K562 (cell line): ENCODE data around the gene COL9A2. TPM values are rescaled to one million over a fixed set of nuclear protein-coding genes. Genes with fewer than 3 reads are reported as not detected.

Source experiments
- ATAC-seq: fragments of 200-7000 bp; cut with Tn5 transposase; 3 replicates; pipeline ENCODE4 v1.9.1; 2020; ENCODE audit warnings: moderate library complexity
- BruUV-seq: library from RNA; stranded (reverse); fragments of 400-500 nt; replicated peaks from 2 replicates; lab custom pipeline; 2021; lab: Mats Ljungman, UMichigan
- CTCF ChIA-PET: fragments of 300-600 bp; formaldehyde crosslinking; extraction: SDS; loops from one replicate; lab custom pipeline; 2021; ENCODE audit warnings: low intra/inter-chr PET ratio; lab: Yijun Ruan, JAX
- POLR2A ChIA-PET: fragments of 300-600, 350-650 bp; sonication (Branson Sonifier 250); formaldehyde crosslinking; extraction: SDS; loops from one replicate; lab custom pipeline; 2021; ENCODE audit warnings: antibody characterized with exemption, inconsistent platforms; lab: Yijun Ruan, JAX
- DNase-seq, 4 experiments: peaks; one replicate each; pipeline versions ENCODE4 v3.0.0 to v3.0.0-alpha.2; 2011 to 2018; ENCODE audit warnings: low spot score in 3 of 4, mixed read lengths in 3 of 4; ENCODE audit errors: extremely low read depth in 1 of 4
- FAIRE-seq: peaks from 2 replicates; lab custom pipeline; 2011; peaks lifted over from hg19 to GRCh38; lab: Jason Lieb, UNC
- H2AFZ ChIP-seq: 2 replicates; pipeline ENCODE4 v1.6.0; 2011; ENCODE audit warnings: low read depth, low read length, control low read depth, inconsistent platforms
- H3K27ac ChIP-seq: fragments of 200-600 bp; 3 replicates; pipeline ENCODE4 v1.8.0; 2011; ENCODE audit warnings: low read depth, mild to moderate bottlenecking, control low read depth, inconsistent platforms, low read length, moderate library complexity, mixed read lengths; ENCODE audit errors: extremely low read depth
- H3K27me3 ChIP-seq, 2 experiments: fragments of 300-600 bp in 1 of 2; 2 replicates in 1 of 2; 3 replicates in 1 of 2; pipeline versions ENCODE4 v1.6.0 to v1.8.0; 2011; ENCODE audit warnings: inconsistent platforms in 2 of 2, low read length in 2 of 2, mild to moderate bottlenecking in 1 of 2, mixed read lengths in 1 of 2, moderate library complexity in 1 of 2; ENCODE audit not compliant: control insufficient read depth in 2 of 2, insufficient read depth in 2 of 2
- H3K36me3 ChIP-seq: fragments of 300-600 bp; 3 replicates; pipeline ENCODE4 v1.8.0; 2011; ENCODE audit warnings: mild to moderate bottlenecking, low read length, inconsistent platforms; ENCODE audit not compliant: control insufficient read depth, insufficient read depth
- H3K4me1 ChIP-seq, 2 experiments: fragments of 200-600 bp in 1 of 2; replicated peaks in 1 of 2; 2 replicates in 1 of 2; 3 replicates in 1 of 2; pipeline versions ENCODE4 v1.5.1 to v1.8.0; 2011; ENCODE audit warnings: inconsistent platforms in 2 of 2, low read length in 2 of 2, mild to moderate bottlenecking in 1 of 2, mixed read lengths in 1 of 2, moderate library complexity in 1 of 2; ENCODE audit not compliant: control insufficient read depth in 2 of 2, insufficient read depth in 2 of 2
- H3K4me2 ChIP-seq: 2 replicates; pipeline ENCODE4 v1.6.1; 2011; ENCODE audit warnings: low read length, control low read depth, inconsistent platforms, mixed read lengths; ENCODE audit not compliant: insufficient read depth
- H3K4me3 ChIP-seq: fragments of 200-600 bp; sonication (generic), shearing (Covaris generic); 2 replicates; pipeline ENCODE4 v1.5.1; 2016; ENCODE audit warnings: control low read depth, inconsistent platforms
- H3K79me2 ChIP-seq: fragments of 200-600 bp; 3 replicates; pipeline ENCODE4 v1.8.0; 2011; ENCODE audit warnings: low read length, inconsistent platforms; ENCODE audit not compliant: control insufficient read depth, insufficient read depth
- H3K9ac ChIP-seq, 2 experiments: 2 replicates each; pipeline versions ENCODE4 v1.6.0 to v1.6.1; 2011; ENCODE audit warnings: low read depth in 2 of 2, low read length in 2 of 2, control low read depth in 1 of 2, inconsistent platforms in 1 of 2, mild to moderate bottlenecking in 1 of 2, mixed read lengths in 1 of 2; ENCODE audit not compliant: insufficient read depth in 1 of 2
- H3K9me1 ChIP-seq: one replicate; pipeline ENCODE4 v1.6.0; 2011; ENCODE audit warnings: inconsistent platforms, mild to moderate bottlenecking, low read length, moderate library complexity; ENCODE audit not compliant: control insufficient read depth, insufficient read depth
- H3K9me3 ChIP-seq: replicated peaks from 2 replicates; pipeline ENCODE4 v1.5.1; 2011; ENCODE audit warnings: low read depth, low read length, inconsistent platforms; ENCODE audit not compliant: control insufficient read depth, insufficient read depth
- H4K20me1 ChIP-seq: replicated peaks from 2 replicates; pipeline ENCODE4 v1.6.1; 2011; ENCODE audit warnings: low read length, inconsistent platforms, mixed read lengths; ENCODE audit not compliant: control insufficient read depth, insufficient read depth
- CBFA2T2 ChIP-seq: fragments of 450-650 bp; conservative IDR thresholded peaks from 2 replicates; pipeline ENCODE4 v1.6.1; 2017; ENCODE audit warnings: mild to moderate bottlenecking
- CHCHD3 ChIP-seq: fragments of 250-450 bp; sonication (Bioruptor Pico); IDR thresholded peaks from 2 replicates; pipeline ENCODE4 v2.1.2; 2022; ENCODE audit warnings: mild to moderate bottlenecking
- KAT7 ChIP-seq: sonication (generic); formaldehyde crosslinking; IDR thresholded peaks from 2 replicates; pipeline ENCODE4 v1.8.0; 2022; ENCODE audit warnings: missing genetic modification reagents, mild to moderate bottlenecking, borderline replicate concordance
- MCM2 ChIP-seq: fragments of 450-650 bp; IDR thresholded peaks from 2 replicates; pipeline ENCODE4 v1.6.1; 2017; ENCODE audit warnings: low read depth, mild to moderate bottlenecking
- NBN ChIP-seq: fragments of 450-650 bp; IDR thresholded peaks from 2 replicates; pipeline ENCODE4 v1.6.1; 2016; ENCODE audit warnings: low read depth, mild to moderate bottlenecking
- RB1 ChIP-seq: fragments of 450-650 bp; IDR thresholded peaks from 2 replicates; pipeline ENCODE4 v1.6.1; 2017; ENCODE audit warnings: low read depth, mild to moderate bottlenecking
- ZNF507 ChIP-seq: conservative IDR thresholded peaks from 2 replicates; pipeline ENCODE4 v1.6.1; 2017; ENCODE audit warnings: missing genetic modification characterization, missing compliant biosample characterization
- WGBS: fragments of 100-300 bp; shearing (Covaris generic); methylation state at CpG from one replicate; pipeline ENCODE4 v1.1.6; 2016; ENCODE audit warnings: low coverage, mixed read lengths; ENCODE audit not compliant: insufficient coverage; ENCODE audit errors: missing lambda C conversion rate; 5-methylcytosine and 5-hydroxymethylcytosine counted together
- in situ Hi-C: fragments of 300-500 bp; cut with MboI; formaldehyde crosslinking; loops from 4 replicates; pipeline ENCODE4 v1.15.0; 2018; ENCODE audit warnings: inconsistent platforms, mixed read lengths
- intact Hi-C: fragments of 100-400 bp; cut with micrococcal nuclease; formaldehyde crosslinking; loops from 2 replicates; pipeline ENCODE4 v1.14.2; 2022
- polyA plus RNA-seq, 8 experiments: library from polyadenylated mRNA; depleted of rRNA in 4 of 8; stranded (reverse) in 5 of 8; unstranded in 3 of 8; fragments of >200 nt; fragmentation: Nextera tagmentation in 2 of 8; fragmentation: Illumina TruSeq in 1 of 8; extraction: Ambion mirVana in 2 of 8; extraction: Trizol in 1 of 8; gene quantifications; 2 replicates each; pipeline versions ENCODE4 v1.2.1 to v1.2.3, GENCODE V29; 2011 to 2014; ENCODE audit warnings: inconsistent platforms in 1 of 8, missing spikeins in 1 of 8
- total RNA-seq, 7 experiments: library from RNA; depleted of rRNA in 6 of 7; stranded (reverse); fragments of >200 nt in 6 of 7; fragmentation: Illumina TruSeq in 2 of 7; extraction: Trizol in 2 of 7; gene quantifications; 2 replicates each; pipeline versions ENCODE4 v1.2.1 to v1.2.3, GENCODE V29; 2011 to 2021; ENCODE audit warnings: low replicate concordance in 1 of 7
- TF ChIP-seq, protein P1 (sequence below): fragments of 250-450 bp; sonication (Bioruptor Pico); IDR thresholded peaks from 2 replicates; pipeline ENCODE4 v1.5.1; 2021; ENCODE audit warnings: mild to moderate bottlenecking
- TF ChIP-seq, protein P2 (sequence below): fragments of 250-450 bp; sonication (Bioruptor Pico); IDR thresholded peaks from 2 replicates; pipeline ENCODE4 v1.8.0; 2022; ENCODE audit warnings: inconsistent platforms, mild to moderate bottlenecking, moderate library complexity, borderline replicate concordance
- TF ChIP-seq, protein P3 (sequence below): sonication (generic); formaldehyde crosslinking; IDR thresholded peaks from 2 replicates; pipeline ENCODE4 v1.8.1; 2023; ENCODE audit warnings: mild to moderate bottlenecking, missing genetic modification reagents
- TF ChIP-seq, protein P4 (sequence below): IDR thresholded peaks from 2 replicates; pipeline ENCODE4 v1.6.1; 2014; ENCODE audit warnings: antibody characterized with exemption
- TF ChIP-seq, protein P5 (sequence below): IDR thresholded peaks from 2 replicates; pipeline ENCODE4 v1.6.1; 2011; ENCODE audit not compliant: insufficient read length; ENCODE audit errors: extremely low read depth
- TF ChIP-seq, protein P6 (sequence below): fragments of 250-450 bp; sonication (Bioruptor Pico); IDR thresholded peaks from 2 replicates; pipeline ENCODE4 v1.9.0; 2021; ENCODE audit warnings: mild to moderate bottlenecking

Gene COL9A2
- total and polyA plus RNA-seq, 9 of the 15 experiments (the other 6 are each of a cell fraction or from before 2014, with no cell fraction given): 0.03 to 2.2 (median 0.31) TPM

DNA sequence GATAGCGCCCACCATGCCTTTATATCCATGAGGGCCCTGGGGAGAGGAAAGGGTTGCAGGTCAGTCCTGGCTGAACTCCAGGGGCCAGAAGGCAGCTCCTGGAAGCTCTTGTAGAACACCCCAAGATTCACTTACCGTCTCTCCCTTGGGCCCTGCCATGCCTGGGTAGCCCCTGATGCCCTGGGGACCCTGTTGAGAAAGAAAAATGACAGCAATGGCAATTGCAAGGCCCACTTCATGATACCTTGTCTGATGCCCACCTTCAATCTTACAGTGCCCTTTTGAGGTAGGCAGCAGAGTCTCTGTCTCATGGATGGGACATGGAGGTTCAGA, 7.0 kb downstream of the COL9A2 start:
- H3K9me3 ChIP-seq: no peaks in the 10 kb centered on the region
- FAIRE-seq: no peak
- peaks cover 28 to 40% of the 10 kb centered on the region in 2 experiments for H3K4me1 ChIP-seq
- no peak overlapping the region for H3K4me2 ChIP-seq
- intact Hi-C loops (no loop called here), in situ Hi-C loops (no loop called here)
- ChIA-PET POLR2A (interaction anchor here (0.6 kb wide), 2 partner anchors 212 to 382 kb away, joined by 3 read pairs; no protein-coding TSS in a partner anchor), CTCF (interaction anchor here (0.6 kb wide), 1 partner anchor 479 kb away, joined by 4 read pairs; no protein-coding TSS in a partner anchor)
- no peaks in the 10 kb centered on the region for H3K79me2 ChIP-seq
- no peak for DNase-seq
- WGBS: 62% methylated on average over 2 of the region's 2 CpGs
- H4K20me1 ChIP-seq: no peaks in the 10 kb centered on the region
- no peak overlapping the region for H3K27ac ChIP-seq
- H3K4me3 ChIP-seq: no peak overlapping the region
- ATAC-seq: no peak
- no TSS peak for BruUV-seq
- no peak overlapping the region for H2AFZ ChIP-seq
- H3K9me1 ChIP-seq: no peaks in the 10 kb centered on the region
- H3K36me3 ChIP-seq: no peaks in the 10 kb centered on the region
- no peak overlapping the region for H3K9ac ChIP-seq
- H3K27me3 ChIP-seq: no peaks in the 10 kb centered on the region; a peak in 1 of 5 replicates
- no peak for TF ChIP-seq MCM2
- no peak for TF ChIP-seq NBN
- TF ChIP-seq CHCHD3: no peak
- no peak for TF ChIP-seq CBFA2T2
- TF ChIP-seq KAT7 (CRISPR knock-in tag): no peak
- TF ChIP-seq, protein P1, sequence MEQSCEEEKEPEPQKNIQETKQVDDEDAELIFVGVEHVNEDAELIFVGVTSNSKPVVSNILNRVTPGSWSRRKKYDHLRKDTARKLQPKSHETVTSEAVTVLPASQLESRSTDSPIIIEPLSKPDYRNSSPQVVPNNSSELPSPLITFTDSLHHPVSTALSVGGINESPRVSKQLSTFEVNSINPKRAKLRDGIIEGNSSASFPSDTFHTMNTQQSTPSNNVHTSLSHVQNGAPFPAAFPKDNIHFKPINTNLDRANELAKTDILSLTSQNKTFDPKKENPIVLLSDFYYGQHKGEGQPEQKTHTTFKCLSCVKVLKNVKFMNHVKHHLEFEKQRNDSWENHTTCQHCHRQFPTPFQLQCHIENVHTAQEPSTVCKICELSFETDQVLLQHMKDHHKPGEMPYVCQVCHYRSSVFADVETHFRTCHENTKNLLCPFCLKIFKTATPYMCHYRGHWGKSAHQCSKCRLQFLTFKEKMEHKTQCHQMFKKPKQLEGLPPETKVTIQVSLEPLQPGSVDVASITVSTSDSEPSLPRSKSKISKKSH (CRISPR knock-in tag): no peak
- TF ChIP-seq, protein P2, sequence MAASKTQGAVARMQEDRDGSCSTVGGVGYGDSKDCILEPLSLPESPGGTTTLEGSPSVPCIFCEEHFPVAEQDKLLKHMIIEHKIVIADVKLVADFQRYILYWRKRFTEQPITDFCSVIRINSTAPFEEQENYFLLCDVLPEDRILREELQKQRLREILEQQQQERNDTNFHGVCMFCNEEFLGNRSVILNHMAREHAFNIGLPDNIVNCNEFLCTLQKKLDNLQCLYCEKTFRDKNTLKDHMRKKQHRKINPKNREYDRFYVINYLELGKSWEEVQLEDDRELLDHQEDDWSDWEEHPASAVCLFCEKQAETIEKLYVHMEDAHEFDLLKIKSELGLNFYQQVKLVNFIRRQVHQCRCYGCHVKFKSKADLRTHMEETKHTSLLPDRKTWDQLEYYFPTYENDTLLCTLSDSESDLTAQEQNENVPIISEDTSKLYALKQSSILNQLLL (CRISPR knock-in tag): no peak
- TF ChIP-seq, protein P3, sequence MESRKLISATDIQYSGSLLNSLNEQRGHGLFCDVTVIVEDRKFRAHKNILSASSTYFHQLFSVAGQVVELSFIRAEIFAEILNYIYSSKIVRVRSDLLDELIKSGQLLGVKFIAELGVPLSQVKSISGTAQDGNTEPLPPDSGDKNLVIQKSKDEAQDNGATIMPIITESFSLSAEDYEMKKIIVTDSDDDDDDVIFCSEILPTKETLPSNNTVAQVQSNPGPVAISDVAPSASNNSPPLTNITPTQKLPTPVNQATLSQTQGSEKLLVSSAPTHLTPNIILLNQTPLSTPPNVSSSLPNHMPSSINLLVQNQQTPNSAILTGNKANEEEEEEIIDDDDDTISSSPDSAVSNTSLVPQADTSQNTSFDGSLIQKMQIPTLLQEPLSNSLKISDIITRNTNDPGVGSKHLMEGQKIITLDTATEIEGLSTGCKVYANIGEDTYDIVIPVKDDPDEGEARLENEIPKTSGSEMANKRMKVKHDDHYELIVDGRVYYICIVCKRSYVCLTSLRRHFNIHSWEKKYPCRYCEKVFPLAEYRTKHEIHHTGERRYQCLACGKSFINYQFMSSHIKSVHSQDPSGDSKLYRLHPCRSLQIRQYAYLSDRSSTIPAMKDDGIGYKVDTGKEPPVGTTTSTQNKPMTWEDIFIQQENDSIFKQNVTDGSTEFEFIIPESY (CRISPR knock-in tag): no peak
- TF ChIP-seq RB1: no peak
- TF ChIP-seq, protein P4, sequence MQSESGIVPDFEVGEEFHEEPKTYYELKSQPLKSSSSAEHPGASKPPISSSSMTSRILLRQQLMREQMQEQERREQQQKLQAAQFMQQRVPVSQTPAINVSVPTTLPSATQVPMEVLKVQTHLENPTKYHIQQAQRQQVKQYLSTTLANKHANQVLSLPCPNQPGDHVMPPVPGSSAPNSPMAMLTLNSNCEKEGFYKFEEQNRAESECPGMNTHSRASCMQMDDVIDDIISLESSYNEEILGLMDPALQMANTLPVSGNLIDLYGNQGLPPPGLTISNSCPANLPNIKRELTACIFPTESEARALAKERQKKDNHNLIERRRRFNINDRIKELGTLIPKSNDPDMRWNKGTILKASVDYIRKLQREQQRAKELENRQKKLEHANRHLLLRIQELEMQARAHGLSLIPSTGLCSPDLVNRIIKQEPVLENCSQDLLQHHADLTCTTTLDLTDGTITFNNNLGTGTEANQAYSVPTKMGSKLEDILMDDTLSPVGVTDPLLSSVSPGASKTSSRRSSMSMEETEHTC: no peak
- TF ChIP-seq, protein P5, sequence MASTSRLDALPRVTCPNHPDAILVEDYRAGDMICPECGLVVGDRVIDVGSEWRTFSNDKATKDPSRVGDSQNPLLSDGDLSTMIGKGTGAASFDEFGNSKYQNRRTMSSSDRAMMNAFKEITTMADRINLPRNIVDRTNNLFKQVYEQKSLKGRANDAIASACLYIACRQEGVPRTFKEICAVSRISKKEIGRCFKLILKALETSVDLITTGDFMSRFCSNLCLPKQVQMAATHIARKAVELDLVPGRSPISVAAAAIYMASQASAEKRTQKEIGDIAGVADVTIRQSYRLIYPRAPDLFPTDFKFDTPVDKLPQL: no peak
- TF ChIP-seq ZNF507 (tag): no peak
- TF ChIP-seq, protein P6, sequence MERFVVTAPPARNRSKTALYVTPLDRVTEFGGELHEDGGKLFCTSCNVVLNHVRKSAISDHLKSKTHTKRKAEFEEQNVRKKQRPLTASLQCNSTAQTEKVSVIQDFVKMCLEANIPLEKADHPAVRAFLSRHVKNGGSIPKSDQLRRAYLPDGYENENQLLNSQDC (CRISPR knock-in tag): no peak
